NOMO-1 treated with dmso at 0.1 percent for 144 hours (cell line): ENCODE data around the gene IGLL5.

ENCODE experiments used
- DNase-seq: peaks from one replicate; lab custom pipeline; 2025; ENCODE audit not compliant: unreplicated experiment; lab: John Stamatoyannopoulos, UW

Gene IGLL5

DNA sequence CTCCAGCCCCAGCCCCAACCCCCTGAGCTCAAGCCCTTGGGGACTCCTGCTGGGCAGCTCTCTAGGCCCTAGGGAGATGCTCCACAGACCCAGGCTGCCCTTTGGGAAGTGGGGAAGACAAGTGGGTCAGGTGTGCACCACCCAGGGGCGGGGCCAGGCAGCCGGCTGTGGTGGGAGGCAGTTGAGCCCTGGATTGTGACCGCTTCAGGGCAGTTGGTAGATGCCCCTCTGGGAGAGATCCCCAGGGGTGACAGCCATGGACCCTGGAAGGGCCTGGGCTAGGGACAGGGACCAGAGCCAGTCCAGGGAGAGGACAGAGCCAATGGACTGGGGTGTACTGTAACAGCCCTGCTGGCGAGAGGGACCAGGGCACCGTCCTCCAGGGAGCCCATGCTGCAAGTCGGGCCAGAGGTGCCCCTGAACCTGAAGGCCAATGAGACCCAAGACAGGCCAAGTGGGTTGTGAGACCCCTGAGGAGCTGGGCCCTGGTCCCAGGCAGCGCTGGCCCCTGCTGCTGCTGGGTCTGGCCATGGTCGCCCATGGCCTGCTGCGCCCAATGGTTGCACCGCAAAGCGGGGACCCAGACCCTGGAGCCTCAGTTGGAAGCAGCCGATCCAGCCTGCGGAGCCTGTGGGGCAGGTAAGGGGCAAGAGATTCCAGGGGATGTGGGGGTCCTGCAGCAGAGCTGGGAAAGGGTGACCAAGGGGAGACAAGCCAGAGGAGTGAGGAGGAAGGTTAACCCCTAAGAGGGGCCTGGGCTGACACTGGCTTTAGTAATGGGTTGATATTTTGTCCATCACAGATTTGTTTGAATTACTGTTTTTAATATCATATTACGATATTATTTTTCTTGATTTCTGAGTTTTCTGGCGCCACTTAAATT is at the start of gene IGLL5:
IGLL5 (plus strand) TSS at position 196 of the 883 bp plus-strand sequence; CDS start at position 434, 238 bp downstream.
- DNase-seq = no peak

DNA sequence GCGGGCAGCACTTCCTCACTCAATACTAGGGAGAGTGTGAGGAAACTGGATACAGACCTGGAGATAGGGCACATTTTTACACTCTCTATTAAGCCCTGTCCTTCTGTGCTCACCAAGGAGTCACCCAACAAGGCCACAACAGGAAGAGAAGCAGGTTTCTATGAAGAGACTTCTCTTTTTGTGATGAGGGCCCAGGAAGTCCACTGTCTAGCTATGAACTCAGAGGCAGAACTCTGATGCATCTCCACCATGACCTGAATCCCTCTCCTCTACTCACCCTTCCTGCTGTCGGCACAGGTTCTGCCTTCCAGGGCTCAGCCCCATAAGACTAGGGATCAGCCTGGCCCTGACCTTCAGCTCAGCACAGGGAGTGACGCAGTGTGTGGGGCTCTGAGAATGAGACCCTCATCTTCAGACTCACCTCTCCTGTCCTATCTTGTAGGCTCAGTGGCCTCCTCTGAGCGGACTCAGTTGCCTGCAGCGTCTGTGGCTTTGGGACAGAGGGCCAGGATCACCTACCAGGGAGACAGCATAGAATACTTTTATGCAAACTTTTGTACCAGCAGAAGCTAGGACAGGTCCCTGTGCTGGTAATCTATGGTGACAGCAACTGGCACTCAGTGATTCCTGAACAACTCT is 49.3 kb upstream of the IGLL5 start:
- DNase-seq = no peak

DNA sequence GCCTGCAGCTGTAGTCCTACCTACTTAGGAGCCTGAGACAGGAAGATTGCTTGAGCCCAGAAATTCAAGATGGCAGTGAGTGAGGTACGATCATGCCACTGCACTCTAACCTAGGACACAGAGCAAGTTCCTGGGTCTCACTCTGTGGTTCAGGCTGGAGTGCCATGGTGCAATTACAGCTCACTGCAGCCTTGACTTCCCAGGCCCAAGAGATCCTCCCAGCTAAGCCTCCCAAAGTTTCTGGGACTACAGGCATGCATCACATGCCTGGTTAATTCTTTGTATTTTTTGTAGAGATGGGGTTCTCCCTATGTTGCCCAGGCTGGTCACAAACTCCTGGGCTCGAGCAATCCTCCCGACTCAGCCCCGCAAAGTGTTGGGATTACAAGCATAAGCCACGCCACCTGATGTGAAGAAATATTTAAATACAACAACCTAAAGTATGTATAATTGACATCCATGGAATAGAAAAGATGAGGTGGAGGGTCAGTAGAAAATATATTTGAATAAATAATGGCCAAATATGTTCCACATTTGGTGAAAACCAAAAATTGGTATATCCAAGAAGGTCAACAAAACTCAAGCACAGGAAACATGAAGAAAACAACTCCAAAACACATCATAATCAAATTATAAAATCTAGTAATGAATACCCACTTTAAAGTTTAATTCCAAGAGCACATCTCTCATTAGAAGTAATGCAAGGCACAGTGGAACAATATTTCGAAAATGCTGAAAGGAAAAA is 47.9 kb upstream of the IGLL5 start:
- no peak for DNase-seq

DNA sequence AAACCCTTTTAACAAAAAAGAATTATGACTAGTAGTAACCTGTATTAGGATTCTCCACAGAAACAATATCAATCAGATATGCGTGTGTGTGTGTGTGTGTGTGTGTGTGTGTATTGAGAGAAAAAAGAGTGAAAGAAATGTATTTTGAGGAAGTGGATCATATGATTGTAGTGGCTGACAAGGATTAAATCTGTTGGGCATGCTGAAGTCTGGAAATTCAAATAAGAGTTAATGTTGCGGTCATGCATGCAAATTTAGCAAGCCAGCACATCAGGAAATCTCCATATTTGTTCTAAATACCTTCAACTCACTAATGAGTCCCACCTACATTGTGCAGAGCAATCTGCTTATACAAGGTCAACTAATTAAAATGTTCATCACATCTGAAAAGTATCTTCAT is 46.8 kb upstream of the IGLL5 start:
- DNase-seq = no peak

DNA sequence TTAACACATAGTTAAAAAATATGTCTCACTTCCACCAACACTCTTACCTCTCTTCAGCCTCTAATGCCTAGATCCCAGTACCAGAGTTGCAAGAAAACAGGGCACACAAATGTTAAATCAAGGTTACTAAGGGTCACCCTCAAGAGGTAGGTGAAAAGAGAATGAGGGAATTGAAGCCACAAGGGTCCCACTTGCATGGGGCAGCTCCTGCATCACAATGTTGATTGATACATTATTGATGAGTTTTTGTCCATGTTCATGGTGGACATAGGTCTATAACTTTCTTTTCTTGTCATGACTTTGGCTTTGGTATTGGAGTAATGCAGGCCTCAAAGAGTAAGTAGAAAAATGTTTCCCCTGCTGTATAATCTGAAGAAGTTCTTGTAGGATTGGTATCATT is 46.0 kb upstream of the IGLL5 start:
- DNase-seq = no peak

DNA sequence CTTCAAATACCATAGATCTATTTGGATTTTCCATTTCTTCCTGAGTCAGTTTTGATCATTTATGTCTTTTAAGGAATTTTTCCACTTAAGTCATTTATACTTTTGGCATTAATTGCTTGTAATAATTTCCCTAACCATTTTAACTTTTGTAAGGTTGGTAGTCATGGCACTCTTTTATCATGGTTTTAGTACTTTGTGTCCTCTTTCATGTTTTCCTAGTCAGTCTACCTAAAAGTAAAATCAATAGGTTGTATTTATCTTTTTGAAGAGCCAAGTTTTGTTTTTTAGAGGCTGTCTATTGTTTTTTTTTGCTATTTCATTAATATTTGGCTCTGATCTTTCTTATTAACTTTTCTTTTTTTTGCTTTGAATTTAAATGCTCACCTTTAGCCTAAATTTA is 45.5 kb upstream of the IGLL5 start:
- DNase-seq = no peak

DNA sequence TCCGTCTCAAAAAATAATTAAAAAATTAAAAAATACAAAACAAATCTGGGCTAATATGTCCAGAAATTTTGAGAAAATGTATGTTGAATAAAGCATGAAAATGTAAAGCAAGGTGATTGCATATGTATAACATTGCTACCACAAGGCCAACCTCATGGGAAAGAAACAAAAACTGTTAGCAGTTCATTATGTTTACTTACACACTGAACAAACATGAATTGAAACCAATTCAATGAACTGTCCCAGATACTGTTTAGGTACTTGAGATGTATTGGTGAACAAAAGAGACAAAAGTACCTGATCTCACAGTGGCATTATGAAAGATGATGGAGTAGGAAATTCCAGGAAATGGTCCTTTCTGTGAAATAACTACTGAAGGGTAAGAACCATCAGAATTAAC is 43.8 kb upstream of the IGLL5 start:
- no peak for DNase-seq

DNA sequence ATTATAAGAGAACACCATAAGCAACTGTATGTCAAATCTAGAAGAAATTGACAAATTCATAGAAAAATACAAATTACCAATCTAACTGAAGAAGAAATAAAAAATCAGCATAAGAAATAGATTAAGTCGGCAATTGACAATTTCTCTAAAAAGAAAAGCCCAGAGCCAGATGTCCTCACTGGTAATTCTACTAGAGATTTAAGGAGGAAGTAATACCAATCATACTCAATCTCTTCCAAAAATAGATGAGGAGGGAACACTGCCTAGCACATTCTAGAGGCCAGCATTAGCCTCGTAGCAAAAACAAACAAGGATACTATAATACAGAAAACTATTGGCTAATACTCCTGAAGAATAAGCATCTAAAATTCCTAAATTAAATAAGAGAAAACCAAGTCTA is 40.4 kb upstream of the IGLL5 start:
- peak; percentile 34 for DNase-seq

DNA sequence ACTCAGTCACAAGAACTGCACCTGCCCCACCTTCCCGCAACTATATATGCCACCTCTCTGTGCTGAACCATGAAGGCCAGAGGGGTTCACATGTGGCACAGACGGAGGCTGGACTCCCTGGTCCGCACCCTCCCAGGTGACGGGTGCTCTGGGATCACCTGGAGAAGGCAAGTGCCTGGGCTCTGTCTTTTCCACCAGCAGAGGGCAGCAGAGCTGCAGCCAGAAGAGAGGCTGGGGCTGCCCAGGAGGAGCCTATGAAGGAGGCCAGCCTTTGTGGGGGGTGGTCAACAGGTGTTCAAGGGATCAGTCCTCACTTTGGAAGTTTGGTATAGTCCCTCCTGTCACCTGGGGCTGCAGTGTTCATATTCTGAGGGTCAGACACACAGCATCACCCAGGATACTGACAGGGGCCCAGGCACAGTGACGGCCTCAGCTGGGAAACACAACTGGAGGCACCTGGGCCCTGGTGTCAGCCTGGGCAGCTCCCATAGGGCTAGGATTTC is 39.2 kb upstream of the IGLL5 start:
- no peak for DNase-seq

DNA sequence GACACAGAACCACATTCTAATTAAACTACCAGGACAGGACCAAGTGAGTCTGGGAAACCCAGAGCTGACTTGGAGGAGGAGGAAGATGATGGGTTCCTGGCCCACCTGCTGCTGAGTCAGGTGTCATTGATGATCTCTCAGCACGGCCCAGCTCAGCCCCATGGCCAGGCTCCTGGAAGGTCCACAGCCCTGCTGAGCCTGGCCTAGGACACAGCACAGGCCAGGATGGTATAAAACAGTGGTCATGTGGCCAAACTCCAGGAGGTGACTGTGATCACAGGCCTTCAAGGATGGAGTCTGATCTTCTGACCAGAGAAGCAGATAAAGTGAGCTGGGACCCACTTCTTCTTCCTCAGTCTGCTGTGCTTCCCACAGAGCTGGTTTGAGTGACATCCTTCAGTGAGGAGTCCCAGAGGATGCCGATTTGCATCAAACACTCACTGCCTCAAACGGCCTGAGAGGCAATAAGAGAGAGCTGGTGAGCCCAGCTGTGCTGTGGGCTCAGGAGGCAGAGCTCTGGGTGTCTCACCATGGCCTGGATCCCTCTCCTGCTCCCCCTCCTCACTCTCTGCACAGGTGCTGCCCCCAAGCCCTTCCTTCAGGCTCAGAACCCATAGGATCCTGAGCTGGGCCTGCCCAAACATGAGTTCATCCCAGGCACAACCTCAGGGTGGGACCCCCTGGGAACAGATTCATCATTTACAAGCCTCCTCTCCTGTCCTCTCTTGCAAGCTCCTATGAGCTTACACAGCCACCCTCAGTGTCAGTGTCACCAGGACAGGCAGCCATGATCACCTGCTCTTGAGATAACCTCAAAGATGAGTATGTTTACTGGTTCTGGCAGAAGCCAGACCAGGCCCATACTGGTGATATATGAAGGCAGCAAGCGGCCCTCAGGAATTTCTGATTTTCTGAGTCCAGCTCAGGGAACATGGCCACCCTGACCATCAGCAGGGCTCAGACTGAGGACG is 37.7 kb upstream of the IGLL5 start:
- no peak for DNase-seq

DNA sequence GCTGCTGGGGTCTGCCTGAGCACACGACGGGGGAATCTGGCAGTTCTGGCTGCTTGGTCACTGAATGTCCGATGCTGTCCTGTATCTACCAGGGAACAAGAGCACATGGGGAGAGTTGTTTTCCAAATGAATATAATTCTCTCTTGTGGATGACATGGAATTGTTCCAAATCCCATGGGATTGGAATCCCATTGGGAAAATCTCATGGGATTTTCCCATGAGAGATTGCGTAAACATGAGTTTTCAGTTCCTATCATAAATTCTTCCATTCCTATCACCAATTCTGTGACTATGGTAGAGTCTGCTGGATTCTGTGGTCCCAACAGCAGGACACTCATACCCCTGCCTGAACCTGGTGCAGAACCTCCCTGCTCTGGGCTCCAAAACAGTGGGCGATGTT is 35.6 kb upstream of the IGLL5 start:
- no peak for DNase-seq

DNA sequence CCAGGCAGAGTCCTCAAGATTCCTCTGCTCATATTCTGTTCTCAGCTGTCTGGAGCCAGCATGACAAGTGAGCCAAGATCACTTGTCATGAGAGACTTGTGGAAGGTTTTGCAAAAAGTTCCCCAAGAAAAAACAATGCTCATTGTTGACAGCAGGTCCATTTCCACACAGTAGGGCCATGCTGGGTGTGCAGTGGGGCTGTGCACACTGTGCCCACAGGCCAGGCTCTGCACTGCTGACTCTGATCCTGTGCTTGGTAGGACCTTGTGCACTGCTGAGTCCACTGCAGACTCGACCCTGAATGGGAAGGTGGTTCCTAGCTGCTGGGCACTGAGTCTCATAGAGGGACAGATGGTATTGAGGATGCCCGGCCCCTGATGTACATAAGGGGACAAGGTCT is 33.9 kb upstream of the IGLL5 start:
- DNase-seq = no peak

DNA sequence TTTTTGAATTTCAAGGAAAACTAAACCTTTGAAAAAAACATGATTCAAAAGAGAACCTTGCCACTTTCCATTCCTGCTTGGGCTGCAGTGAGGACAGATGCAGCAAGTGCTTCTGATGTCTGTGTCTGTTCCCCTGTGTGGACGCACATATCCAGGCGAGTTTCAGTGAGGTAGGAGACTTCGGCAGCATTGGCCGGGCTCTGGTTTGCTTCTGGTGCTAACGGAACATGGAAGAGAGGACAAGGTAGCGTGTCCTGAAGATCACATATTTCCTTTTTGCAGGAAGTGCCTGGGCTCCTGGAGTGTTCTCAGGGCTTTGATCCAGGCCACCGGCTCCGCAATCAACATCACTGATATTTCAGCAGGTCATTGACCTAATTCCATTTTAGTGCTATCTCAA is 33.1 kb upstream of the IGLL5 start:
- DNase-seq = no peak

DNA sequence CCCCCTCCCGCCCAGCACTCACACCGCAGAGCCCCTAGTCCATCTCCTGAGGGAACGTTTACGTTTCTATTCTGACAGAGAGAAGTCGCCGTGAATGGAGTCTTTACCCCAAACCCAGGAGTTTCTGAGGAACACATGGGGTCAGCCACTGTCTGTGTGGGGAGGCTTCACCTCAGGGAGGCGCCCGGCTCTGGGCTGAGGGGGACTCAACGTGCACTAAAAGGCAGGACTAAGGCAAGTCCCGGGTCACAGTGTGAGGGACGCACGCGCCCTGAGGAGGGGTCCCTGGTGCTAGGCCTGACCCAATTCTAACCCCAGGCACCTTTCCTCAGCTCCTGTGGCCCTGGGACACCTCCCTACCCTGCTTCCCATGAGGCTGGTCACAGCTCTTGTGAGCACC is 32.5 kb upstream of the IGLL5 start:
- no peak for DNase-seq

DNA sequence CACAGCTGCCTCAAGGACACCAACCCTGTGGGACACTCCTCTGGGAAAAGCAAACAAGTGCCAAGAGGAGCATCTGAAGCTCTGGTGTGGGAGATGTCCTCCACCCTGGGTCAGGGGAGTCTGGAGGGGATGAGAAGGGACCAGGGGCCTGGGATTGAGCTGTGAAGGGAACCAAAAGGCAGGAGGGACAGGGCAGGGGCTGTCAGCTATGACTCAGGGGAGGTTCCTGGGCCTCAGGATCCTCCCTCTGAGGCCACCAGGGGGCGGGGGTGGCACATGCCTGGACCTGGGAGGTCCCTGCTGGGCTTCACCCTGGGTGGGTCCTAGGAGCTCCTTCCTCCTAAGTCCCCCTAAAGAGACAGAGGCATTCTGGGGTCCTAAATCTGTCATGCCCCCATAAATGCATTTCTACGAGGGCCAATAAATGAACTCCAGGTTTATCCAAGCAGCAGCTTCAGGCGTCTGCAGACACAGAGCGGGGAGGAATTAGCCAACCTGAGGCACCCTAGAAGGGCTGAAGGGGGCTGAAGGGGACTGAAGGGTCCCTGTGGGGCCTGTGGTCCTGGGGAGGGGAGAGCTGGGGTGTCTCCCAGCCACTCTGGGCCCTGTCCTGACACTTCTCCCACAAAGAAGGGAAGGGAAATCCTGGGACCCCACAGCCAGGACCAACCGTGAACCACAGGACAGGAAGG is 31.9 kb upstream of the IGLL5 start:
- DNase-seq = no peak

DNA sequence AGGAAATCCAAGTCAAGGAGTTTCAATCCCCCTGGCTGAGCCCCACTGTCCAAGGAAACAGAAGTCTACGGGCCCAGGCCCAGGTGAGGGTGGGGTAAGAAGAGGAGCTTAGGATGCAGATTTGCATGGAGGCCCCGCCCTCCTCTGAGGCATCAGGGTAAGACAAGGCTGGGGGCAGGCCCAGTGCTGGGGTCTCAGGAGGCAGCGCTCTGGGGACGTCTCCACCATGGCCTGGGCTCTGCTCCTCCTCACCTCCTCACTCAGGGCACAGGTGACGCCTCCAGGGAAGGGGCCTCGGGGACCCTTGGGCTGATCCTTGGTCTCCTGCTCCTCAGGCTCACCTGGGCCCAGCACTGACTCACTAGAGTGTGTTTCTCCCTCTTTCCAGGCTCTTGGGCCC is 31.3 kb upstream of the IGLL5 start:
- DNase-seq = no peak

DNA sequence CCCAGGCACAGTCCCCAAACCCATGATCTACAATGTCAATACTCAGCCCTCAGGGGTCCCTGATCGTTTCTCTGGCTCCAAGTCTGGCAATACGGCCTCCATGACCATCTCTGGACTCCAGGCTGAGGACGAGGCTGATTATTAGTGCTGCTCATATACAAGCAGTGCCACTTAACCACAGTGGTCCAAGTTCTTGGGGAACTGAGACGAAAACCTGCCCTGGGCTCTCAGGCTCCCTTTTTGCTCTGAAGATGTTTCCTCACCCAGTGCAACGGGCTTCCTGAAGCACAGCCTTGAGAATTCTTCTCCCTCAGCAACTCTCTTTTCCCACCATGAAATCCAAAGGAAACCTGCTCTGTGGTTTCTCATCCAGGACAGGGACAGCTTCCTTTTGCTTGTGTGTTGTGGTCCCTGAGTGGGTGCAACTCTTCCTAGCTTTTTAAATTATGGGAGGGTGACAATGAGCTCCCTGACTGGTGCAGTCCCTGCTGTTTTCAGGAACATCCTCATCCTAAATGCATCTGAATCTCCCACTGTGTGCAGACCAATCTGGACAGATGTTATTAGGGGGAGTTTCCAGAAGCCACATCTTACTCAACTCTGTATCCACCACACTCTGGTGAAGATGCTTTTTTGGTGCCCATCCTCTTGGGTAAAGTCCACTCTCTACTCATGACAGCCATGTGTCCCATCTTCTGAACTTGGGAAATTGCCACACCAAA is 30.6 kb upstream of the IGLL5 start:
- no peak for DNase-seq

DNA sequence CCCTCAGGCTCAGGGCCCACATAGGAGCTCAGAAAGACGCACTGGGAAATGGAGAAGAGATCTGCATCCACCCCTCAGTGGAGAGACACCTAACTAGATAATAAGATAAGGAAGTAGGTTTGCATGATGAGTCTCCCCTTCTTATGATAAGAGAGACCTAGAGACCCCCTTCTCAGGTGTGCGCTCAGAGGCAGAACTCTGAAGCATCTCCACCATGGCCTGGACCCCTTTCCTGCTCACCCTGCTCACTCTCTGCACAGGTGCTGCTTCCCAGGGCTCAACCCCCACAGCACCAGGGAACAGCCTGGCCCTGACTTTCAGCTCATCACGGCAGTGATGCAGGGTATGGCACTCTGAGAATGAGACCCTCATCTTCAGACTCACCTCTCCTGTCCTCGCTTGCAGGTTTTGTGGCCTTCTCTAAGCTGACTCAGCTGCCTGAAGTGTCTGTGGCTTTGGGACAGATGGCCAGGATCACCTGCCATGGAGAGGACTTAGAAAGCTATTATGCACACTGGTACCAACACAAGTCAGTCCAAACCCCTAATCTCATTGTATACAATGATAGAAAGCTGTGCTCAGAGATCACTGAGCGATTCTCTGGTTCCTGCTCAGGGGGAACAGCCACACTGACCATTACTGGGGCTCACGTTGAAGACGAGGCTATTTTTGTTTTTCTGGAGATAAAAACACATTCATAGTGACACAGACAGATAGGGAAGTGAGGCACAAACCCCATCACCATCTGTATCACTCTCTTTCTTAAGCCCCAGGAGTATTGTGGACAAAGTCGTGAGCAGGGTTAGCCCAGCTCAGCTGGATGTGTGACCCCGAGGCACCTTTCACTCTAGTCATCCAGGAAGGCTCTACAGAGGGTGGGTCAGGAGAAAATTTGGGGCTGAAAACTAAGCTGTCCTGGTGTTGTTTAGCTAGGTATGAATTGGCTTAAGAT is 29.7 kb upstream of the IGLL5 start:
- no peak for DNase-seq
